Parathyroid adenoma (tissue), 2 donors: ENCODE data around the gene STX18.

Source experiments
- H2AFZ ChIP-seq: fragments of 300-600 bp; sonication (generic); one replicate; pipeline ENCODE4 v1.7.0; 2017; ENCODE audit warnings: antibody characterized with exemption, mild to moderate bottlenecking
- H3K27ac ChIP-seq: fragments of 300-600 bp; sonication (generic); one replicate; pipeline ENCODE4 v1.7.0; 2017
- H3K27me3 ChIP-seq: fragments of 300-600 bp; sonication (generic); one replicate; pipeline ENCODE4 v1.7.0; 2017; ENCODE audit warnings: low read length; ENCODE audit not compliant: control insufficient read depth, insufficient read depth
- H3K36me3 ChIP-seq: fragments of 300-600 bp; sonication (generic); one replicate; pipeline ENCODE4 v1.7.0; 2017; ENCODE audit warnings: low read length; ENCODE audit not compliant: control insufficient read depth, insufficient read depth
- H3K4me1 ChIP-seq: fragments of 300-600 bp; sonication (generic); one replicate; pipeline ENCODE4 v1.7.0; 2017; ENCODE audit warnings: control low read depth
- H3K4me2 ChIP-seq: fragments of 300-600 bp; sonication (generic); one replicate; pipeline ENCODE4 v1.7.0; 2017; ENCODE audit warnings: low read length
- H3K4me3 ChIP-seq: fragments of 300-600 bp; sonication (generic); one replicate; pipeline ENCODE4 v1.7.0; 2017; ENCODE audit warnings: low read depth, low read length
- H3K79me2 ChIP-seq: fragments of 300-600 bp; sonication (generic); one replicate; pipeline ENCODE4 v1.7.0; 2017; ENCODE audit warnings: control low read depth
- H3K9ac ChIP-seq: fragments of 300-600 bp; sonication (generic); one replicate; pipeline ENCODE4 v1.7.0; 2017; ENCODE audit warnings: mild to moderate bottlenecking
- H3K9me3 ChIP-seq: fragments of 300-600 bp; sonication (generic); one replicate; pipeline ENCODE4 v1.7.0; 2017; ENCODE audit warnings: low read length; ENCODE audit not compliant: control insufficient read depth
- CTCF ChIP-seq: fragments of 300-600 bp; sonication (generic); IDR thresholded peaks from one replicate; pipeline ENCODE4 v1.7.0; 2017; ENCODE audit warnings: antibody characterized with exemption, mild to moderate bottlenecking
- donor health status: primary hyperparathyroidism.

STX18 gene

GRCh38 chr4:4462970-4463369 is 78.9 kb downstream of the STX18 start:
- TF ChIP-seq CTCF = no peak
- Histone ChIP-seq H3K4me1 (peaks cover 4% of the 10 kb centered on the region), H3K27me3 (no peaks in the 10 kb centered on the region), H3K36me3 (no peaks in the 10 kb centered on the region), H2AFZ (no peak overlapping the region), H3K4me2 (no peak overlapping the region), H3K4me3 (no peak overlapping the region), H3K27ac (no peak overlapping the region), H3K9ac (no peak overlapping the region), H3K79me2 (no peaks in the 10 kb centered on the region), H3K9me3 (no peaks in the 10 kb centered on the region)

- H3K79me2 ChIP-seq = no peaks in the 10 kb centered on the region
- no peak overlapping the region for H3K4me2 ChIP-seq
- no peaks in the 10 kb centered on the region for H3K9me3 ChIP-seq
- H3K27me3 ChIP-seq = no peaks in the 10 kb centered on the region
- no peak overlapping the region for H3K27ac ChIP-seq
- no peaks in the 10 kb centered on the region for H3K36me3 ChIP-seq
- no peak overlapping the region for H3K4me3 ChIP-seq
- TF ChIP-seq CTCF = no peak
- no peak overlapping the region for H2AFZ ChIP-seq
- H3K9ac ChIP-seq = no peak overlapping the region
- peaks cover 4% of the 10 kb centered on the region for H3K4me1 ChIP-seq
These were observed 80.0 kb downstream of the STX18 start for GRCh38 chr4:4461850-4462249.

- Histone ChIP-seq H2AFZ (no peak overlapping the region), H3K9me3 (no peaks in the 10 kb centered on the region), H3K27ac (no peak overlapping the region), H3K36me3 (no peaks in the 10 kb centered on the region), H3K79me2 (no peaks in the 10 kb centered on the region), H3K4me2 (no peak overlapping the region), H3K27me3 (no peaks in the 10 kb centered on the region), H3K9ac (no peak overlapping the region), H3K4me3 (no peak overlapping the region), H3K4me1 (peaks cover 4% of the 10 kb centered on the region)
- no peak for TF ChIP-seq CTCF
These were observed 80.7 kb downstream of the STX18 start for GRCh38 chr4:4461178-4461577.

GRCh38 chr4:4460759-4461158 is 81.1 kb downstream of the STX18 start:
- Histone ChIP-seq H3K27me3 (no peaks in the 10 kb centered on the region), H3K4me1 (peaks cover 4% of the 10 kb centered on the region), H3K9ac (no peak overlapping the region), H2AFZ (no peak overlapping the region), H3K79me2 (no peaks in the 10 kb centered on the region), H3K4me3 (no peak overlapping the region), H3K9me3 (no peaks in the 10 kb centered on the region), H3K27ac (no peak overlapping the region), H3K36me3 (no peaks in the 10 kb centered on the region), H3K4me2 (no peak overlapping the region)
- no peak for TF ChIP-seq CTCF

- Histone ChIP-seq H3K9ac (no peak overlapping the region), H3K79me2 (no peaks in the 10 kb centered on the region), H3K36me3 (no peaks in the 10 kb centered on the region), H3K4me1 (peaks cover 4% of the 10 kb centered on the region), H3K4me3 (no peak overlapping the region), H3K9me3 (no peaks in the 10 kb centered on the region), H3K27me3 (no peaks in the 10 kb centered on the region), H3K4me2 (no peak overlapping the region), H2AFZ (no peak overlapping the region), H3K27ac (no peak overlapping the region)
- no peak for TF ChIP-seq CTCF
These were observed 82.7 kb downstream of the STX18 start for GRCh38 chr4:4459181-4459580.
